ENCODE measurements around the gene CHRNB1.

The CHRNB1 gene

GRCh38 chr17:7407082-7407481, 37.8 kb upstream of the CHRNB1 start:
- H3K27me3 ChIP-seq (ENCODE audit: control insufficient read depth in 3 of 3, insufficient read depth in 3 of 3, low read depth in 1 of 3, low read length in 3 of 3) = no peaks in the 10 kb centered on the region
- peaks cover 18% of the 10 kb centered on the region for H3K79me1 ChIP-seq (ENCODE audit: low read depth, low read length)
- H3K4me1 ChIP-seq (ENCODE audit: control insufficient read depth in 2 of 2, insufficient read depth in 1 of 2, low read depth in 1 of 2, low read length in 2 of 2) = peaks cover 14 to 23% of the 10 kb centered on the region in 2 donors
- WGBS, 2 donors (ENCODE audit: extremely low coverage in 2 of 2, insufficient read length in 2 of 2, insufficient replicate concordance in 1 of 2) = no CpG with 5 or more reads among the region's 13 CpGs
- H4K8ac ChIP-seq (ENCODE audit: low read depth, low read length) = no peak overlapping the region
- no peak overlapping the region for H3K14ac ChIP-seq (ENCODE audit: low read length)
- no peak overlapping the region for H2BK120ac ChIP-seq (ENCODE audit: low read depth, low read length)
- H3K36me3 ChIP-seq (replicated peaks in 1 of 2; ENCODE audit: control insufficient read depth in 2 of 2, insufficient read depth in 2 of 2, low read length in 2 of 2) = peaks cover 31 to 45% of the 10 kb centered on the region in 2 donors
- no peak overlapping the region for H2BK15ac ChIP-seq (ENCODE audit: low read length)
- H2AK5ac ChIP-seq (ENCODE audit: low read depth, low read length) = no peak overlapping the region
- no peak for DNase-seq (ENCODE audit: low spot score)
- no peak overlapping the region for H3K4ac ChIP-seq (ENCODE audit: low read length)
- no peak overlapping the region for H2BK12ac ChIP-seq (ENCODE audit: low read length)
- no peak overlapping the region for H3K9ac ChIP-seq (ENCODE audit: low read depth, low read length, poor library complexity)
- H2AFZ ChIP-seq (ENCODE audit: low read length) = no peak overlapping the region
- peak overlapping the region; percentile 33 for H3K4me2 ChIP-seq (ENCODE audit: insufficient read depth, low read length, poor library complexity, severe bottlenecking)
- H3K27ac ChIP-seq (replicated peaks; ENCODE audit: low read length) = no peak overlapping the region
- no peak overlapping the region for H3K18ac ChIP-seq (ENCODE audit: low read length)
- H2BK5ac ChIP-seq (ENCODE audit: low read length) = no peak overlapping the region
- no peak overlapping the region for H4K91ac ChIP-seq (ENCODE audit: low read depth, low read length, poor library complexity)
- no peak overlapping the region for H3K23ac ChIP-seq (ENCODE audit: low read depth, low read length, poor library complexity)
- peak overlapping the region in 1 of 2 donors; percentile 30 for H3K4me3 ChIP-seq (ENCODE audit: low read length in 2 of 2)
- H3K9me3 ChIP-seq (replicated peaks in 1 of 2; ENCODE audit: control insufficient read depth in 2 of 2, insufficient read depth in 1 of 2, low read depth in 1 of 2, low read length in 2 of 2) = peaks cover 0 to 2% of the 10 kb centered on the region in 2 donors

- no peak within 1 kb of the TSS for H3K27ac ChIP-seq (replicated peaks; ENCODE audit: low read length)
- no CpG with 5 or more reads among the region's 12 CpGs for WGBS, 2 donors (ENCODE audit: extremely low coverage in 2 of 2, insufficient read length in 2 of 2, insufficient replicate concordance in 1 of 2)
Observed at GRCh38 chr17:7407485-7408251, 37.2 kb upstream of the CHRNB1 start, which contains the start of gene NLGN2. Gene NLGN2, plus strand, starts transcription at chr17:7407845. Its CDS starts 411 bp downstream, at chr17:7408256.

GRCh38 chr17:7408252-7408727, 36.6 kb upstream of the CHRNB1 start:
- H3K27ac ChIP-seq (replicated peaks; ENCODE audit: low read length) = no peak overlapping the region
- no peak overlapping the region for H3K9ac ChIP-seq (ENCODE audit: low read depth, low read length, poor library complexity)
- no peak overlapping the region for H2BK120ac ChIP-seq (ENCODE audit: low read depth, low read length)
- H3K4me2 ChIP-seq (ENCODE audit: insufficient read depth, low read length, poor library complexity, severe bottlenecking) = no peak overlapping the region
- no peak overlapping the region for H2AFZ ChIP-seq (ENCODE audit: low read length)
- no peak overlapping the region for H3K4ac ChIP-seq (ENCODE audit: low read length)
- H3K14ac ChIP-seq (ENCODE audit: low read length) = no peak overlapping the region
- no peak overlapping the region for H4K91ac ChIP-seq (ENCODE audit: low read depth, low read length, poor library complexity)
- no peak for DNase-seq (ENCODE audit: low spot score)
- H4K8ac ChIP-seq (ENCODE audit: low read depth, low read length) = peak overlapping the region; percentile 4
- peaks cover 17% of the 10 kb centered on the region for H3K79me1 ChIP-seq (ENCODE audit: low read depth, low read length)
- no peaks in the 10 kb centered on the region for H3K27me3 ChIP-seq (ENCODE audit: control insufficient read depth in 3 of 3, insufficient read depth in 3 of 3, low read depth in 1 of 3, low read length in 3 of 3)
- H3K36me3 ChIP-seq (replicated peaks in 1 of 2; ENCODE audit: control insufficient read depth in 2 of 2, insufficient read depth in 2 of 2, low read length in 2 of 2) = peaks cover 31 to 57% of the 10 kb centered on the region in 2 donors
- H3K18ac ChIP-seq (ENCODE audit: low read length) = no peak overlapping the region
- no peak overlapping the region for H2BK15ac ChIP-seq (ENCODE audit: low read length)
- H3K4me3 ChIP-seq (ENCODE audit: low read length in 2 of 2) = no peak overlapping the region
- no peak overlapping the region for H2BK5ac ChIP-seq (ENCODE audit: low read length)
- no peak overlapping the region for H2AK5ac ChIP-seq (ENCODE audit: low read depth, low read length)
- H3K23ac ChIP-seq (ENCODE audit: low read depth, low read length, poor library complexity) = peak overlapping the region; percentile 80
- WGBS, 2 donors (ENCODE audit: extremely low coverage in 2 of 2, insufficient read length in 2 of 2, insufficient replicate concordance in 1 of 2) = no CpG with 5 or more reads among the region's 58 CpGs
- H3K4me1 ChIP-seq (ENCODE audit: control insufficient read depth in 2 of 2, insufficient read depth in 1 of 2, low read depth in 1 of 2, low read length in 2 of 2) = peaks cover 12 to 22% of the 10 kb centered on the region in 2 donors
- H3K9me3 ChIP-seq (replicated peaks in 1 of 2; ENCODE audit: control insufficient read depth in 2 of 2, insufficient read depth in 1 of 2, low read depth in 1 of 2, low read length in 2 of 2) = peaks cover 0 to 2% of the 10 kb centered on the region in 2 donors
- H2BK12ac ChIP-seq (ENCODE audit: low read length) = no peak overlapping the region

More at GRCh38 chr17:7407485-7408251, 37.2 kb upstream of the CHRNB1 start, which contains the start of gene NLGN2:
- Histone ChIP-seq H3K9ac (ENCODE audit: low read depth, low read length, poor library complexity) (no peak within 1 kb of the TSS), H2AFZ (ENCODE audit: low read length) (no peak within 1 kb of the TSS), H2BK120ac (ENCODE audit: low read depth, low read length) (no peak within 1 kb of the TSS), H2AK5ac (ENCODE audit: low read depth, low read length) (peak within 1 kb of the TSS; percentile 71), H3K23ac (ENCODE audit: low read depth, low read length, poor library complexity) (peak within 1 kb of the TSS; percentile 80), H2BK15ac (ENCODE audit: low read length) (no peak within 1 kb of the TSS), H3K36me3 (replicated peaks in 1 of 2; ENCODE audit: control insufficient read depth in 2 of 2, insufficient read depth in 2 of 2, low read length in 2 of 2) (peaks cover 31 to 51% of the 10 kb centered on the region in 2 donors), H2BK5ac (ENCODE audit: low read length) (no peak within 1 kb of the TSS), H3K9me3 (replicated peaks in 1 of 2; ENCODE audit: control insufficient read depth in 2 of 2, insufficient read depth in 1 of 2, low read depth in 1 of 2, low read length in 2 of 2) (peaks cover 0 to 2% of the 10 kb centered on the region in 2 donors), H3K27me3 (ENCODE audit: control insufficient read depth in 3 of 3, insufficient read depth in 3 of 3, low read depth in 1 of 3, low read length in 3 of 3) (no peaks in the 10 kb centered on the region), H4K91ac (ENCODE audit: low read depth, low read length, poor library complexity) (no peak within 1 kb of the TSS), H3K4me3 (ENCODE audit: low read length in 2 of 2) (peak within 1 kb of the TSS in 1 of 2 donors; percentile 30), H3K4me1 (ENCODE audit: control insufficient read depth in 2 of 2, insufficient read depth in 1 of 2, low read depth in 1 of 2, low read length in 2 of 2) (peaks cover 13 to 22% of the 10 kb centered on the region in 2 donors), H2BK12ac (ENCODE audit: low read length) (no peak within 1 kb of the TSS), H4K8ac (ENCODE audit: low read depth, low read length) (peak within 1 kb of the TSS; percentile 4), H3K14ac (ENCODE audit: low read length) (no peak within 1 kb of the TSS), H3K4me2 (ENCODE audit: insufficient read depth, low read length, poor library complexity, severe bottlenecking) (peak within 1 kb of the TSS; percentile 92), H3K18ac (ENCODE audit: low read length) (no peak within 1 kb of the TSS), H3K79me1 (ENCODE audit: low read depth, low read length) (peaks cover 18% of the 10 kb centered on the region), H3K4ac (ENCODE audit: low read length) (no peak within 1 kb of the TSS)
- DNase-seq (ENCODE audit: low spot score) = no peak

GRCh38 chr17:7408863-7409262, 36.0 kb upstream of the CHRNB1 start:
- peaks cover 17% of the 10 kb centered on the region for H3K79me1 ChIP-seq (ENCODE audit: low read depth, low read length)
- H4K91ac ChIP-seq (ENCODE audit: low read depth, low read length, poor library complexity) = no peak overlapping the region
- no CpG with 5 or more reads among the region's 6 CpGs for WGBS, 2 donors (ENCODE audit: extremely low coverage in 2 of 2, insufficient read length in 2 of 2, insufficient replicate concordance in 1 of 2)
- peaks cover 12 to 24% of the 10 kb centered on the region in 2 donors for H3K4me1 ChIP-seq (ENCODE audit: control insufficient read depth in 2 of 2, insufficient read depth in 1 of 2, low read depth in 1 of 2, low read length in 2 of 2)
- H3K27me3 ChIP-seq (ENCODE audit: control insufficient read depth in 3 of 3, insufficient read depth in 3 of 3, low read depth in 1 of 3, low read length in 3 of 3) = no peaks in the 10 kb centered on the region
- H4K8ac ChIP-seq (ENCODE audit: low read depth, low read length) = no peak overlapping the region
- H3K14ac ChIP-seq (ENCODE audit: low read length) = no peak overlapping the region
- no peak overlapping the region for H3K18ac ChIP-seq (ENCODE audit: low read length)
- H3K4me2 ChIP-seq (ENCODE audit: insufficient read depth, low read length, poor library complexity, severe bottlenecking) = no peak overlapping the region
- H2BK15ac ChIP-seq (ENCODE audit: low read length) = no peak overlapping the region
- H2BK5ac ChIP-seq (ENCODE audit: low read length) = no peak overlapping the region
- no peak overlapping the region for H2BK12ac ChIP-seq (ENCODE audit: low read length)
- H2AFZ ChIP-seq (ENCODE audit: low read length) = no peak overlapping the region
- H3K4ac ChIP-seq (ENCODE audit: low read length) = no peak overlapping the region
- H3K23ac ChIP-seq (ENCODE audit: low read depth, low read length, poor library complexity) = peak overlapping the region; percentile 80
- no peak overlapping the region for H3K9ac ChIP-seq (ENCODE audit: low read depth, low read length, poor library complexity)
- H3K27ac ChIP-seq (replicated peaks; ENCODE audit: low read length) = no peak overlapping the region
- no peak overlapping the region for H2AK5ac ChIP-seq (ENCODE audit: low read depth, low read length)
- H2BK120ac ChIP-seq (ENCODE audit: low read depth, low read length) = no peak overlapping the region
- peaks cover 0 to 2% of the 10 kb centered on the region in 2 donors for H3K9me3 ChIP-seq (replicated peaks in 1 of 2; ENCODE audit: control insufficient read depth in 2 of 2, insufficient read depth in 1 of 2, low read depth in 1 of 2, low read length in 2 of 2)
- peak overlapping the region in 1 of 2 donors; percentile 41 for H3K4me3 ChIP-seq (ENCODE audit: low read length in 2 of 2)
- DNase-seq (ENCODE audit: low spot score) = no peak
- H3K36me3 ChIP-seq (replicated peaks in 1 of 2; ENCODE audit: control insufficient read depth in 2 of 2, insufficient read depth in 2 of 2, low read length in 2 of 2) = peaks cover 31 to 63% of the 10 kb centered on the region in 2 donors
